HUDEP-2 (cell line): ENCODE data around the gene GPX1.
A peak's percentile ranks its signal among the peaks of the same experiment; 100 is the strongest.
"Not testable (repeated sequence)": the region's sequence is repeated elsewhere in the genome, so short reads cannot be mapped to it uniquely, and the experiment has no call there.

Experiments
- DNase-seq, 76 experiments: peaks; one replicate each; lab custom pipeline; 2025; ENCODE audit not compliant: unreplicated experiment in 76 of 76; lab: John Stamatoyannopoulos, UW

GPX1 gene

DNA sequence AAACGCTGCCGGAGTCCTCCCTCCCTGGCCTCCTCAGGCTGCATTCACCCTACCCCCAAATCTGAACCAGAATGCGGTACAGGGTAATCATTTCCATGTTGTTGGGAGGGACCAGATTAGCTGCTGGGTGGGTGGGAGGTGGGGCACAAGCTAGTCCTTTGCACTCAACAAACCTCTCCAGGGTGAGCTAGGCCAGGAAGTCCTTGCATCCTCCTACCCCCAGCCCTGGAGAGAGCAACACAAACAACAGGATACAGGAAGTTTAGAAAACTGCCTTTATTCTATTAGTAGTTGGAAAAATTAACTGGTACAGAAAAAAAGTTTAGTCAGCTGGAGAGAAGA lies 702 bp upstream of the GPX1 start:
- DNase-seq: peak in 8 of 76 experiments; percentile 23 to 51 (median 42)

DNA sequence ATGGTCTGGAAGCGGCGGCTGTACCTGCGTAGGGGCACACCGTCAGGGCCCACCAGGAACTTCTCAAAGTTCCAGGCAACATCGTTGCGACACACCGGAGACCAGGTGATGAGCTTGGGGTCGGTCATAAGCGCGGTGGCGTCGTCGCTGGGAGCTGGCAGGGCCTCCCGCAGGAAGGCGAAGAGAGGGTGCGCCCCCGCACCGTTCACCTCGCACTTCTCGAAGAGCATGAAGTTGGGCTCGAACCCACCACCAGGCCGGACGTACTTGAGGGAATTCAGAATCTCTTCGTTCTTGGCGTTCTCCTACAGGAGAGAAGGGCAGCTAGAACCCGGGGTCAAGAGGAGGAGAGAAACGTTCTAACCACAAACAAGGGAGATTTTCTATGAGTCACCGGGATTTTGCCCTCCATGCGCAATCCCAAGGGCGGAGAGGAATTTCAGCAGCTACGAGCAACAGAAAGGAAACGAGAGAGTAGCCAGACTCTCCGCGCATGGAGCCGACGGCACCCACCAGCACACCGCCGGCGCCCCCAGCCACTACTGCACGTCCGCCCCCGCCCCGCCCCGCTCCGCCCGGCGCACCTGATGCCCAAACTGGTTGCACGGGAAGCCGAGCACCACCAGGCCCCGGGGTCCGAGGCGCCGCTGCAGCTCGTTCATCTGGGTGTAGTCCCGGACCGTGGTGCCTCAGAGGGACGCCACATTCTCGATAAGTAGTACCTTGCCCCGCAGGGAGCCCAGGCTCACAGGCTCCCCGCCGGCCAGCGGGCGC lies 523 bp downstream of the GPX1 start:
- peak in 10 of 76 experiments; percentile 1 to 36 (median 20) for DNase-seq

DNA sequence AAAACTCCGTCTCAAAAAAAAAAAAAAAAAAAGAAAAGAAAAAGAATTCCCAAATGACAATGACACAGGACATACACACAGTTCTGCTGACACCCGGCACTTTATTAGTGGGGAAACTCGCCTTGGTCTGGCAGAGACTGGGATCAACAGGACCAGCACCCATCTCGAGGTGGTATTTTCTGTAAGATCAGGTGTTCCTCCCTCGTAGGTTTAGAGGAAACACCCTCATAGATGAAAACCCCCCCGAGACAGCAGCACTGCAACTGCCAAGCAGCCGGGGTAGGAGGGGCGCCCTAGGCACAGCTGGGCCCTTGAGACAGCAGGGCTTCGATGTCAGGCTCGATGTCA lies 1.1 kb downstream of the GPX1 start:
- not testable (repeated sequence) for DNase-seq

DNA sequence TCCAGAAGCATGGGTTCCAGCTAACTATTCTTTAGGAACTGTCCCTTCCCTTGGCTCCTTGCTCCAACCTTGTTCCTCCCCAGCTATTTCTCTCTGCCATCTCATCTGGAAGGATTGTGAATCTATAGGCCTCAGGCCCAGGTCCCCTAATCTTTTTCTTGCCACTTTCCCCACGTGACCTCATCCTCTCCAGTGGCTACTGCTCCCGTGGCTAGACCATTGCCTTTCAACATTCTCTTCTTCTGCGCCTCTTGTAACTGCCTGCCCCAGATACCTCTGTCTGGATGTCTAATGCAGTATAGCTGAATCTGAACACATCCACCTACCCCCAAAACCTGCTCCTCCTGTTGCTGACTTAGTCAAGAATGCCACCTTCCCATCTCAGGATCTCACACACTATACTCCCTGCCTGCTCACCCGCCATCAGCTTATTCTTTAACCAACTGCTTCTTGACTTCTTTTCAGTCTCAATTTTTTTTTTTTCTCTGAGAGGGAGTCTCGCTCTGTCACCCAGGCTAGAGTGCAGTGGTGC lies 5.2 kb downstream of the GPX1 start:
- no peak for DNase-seq

DNA sequence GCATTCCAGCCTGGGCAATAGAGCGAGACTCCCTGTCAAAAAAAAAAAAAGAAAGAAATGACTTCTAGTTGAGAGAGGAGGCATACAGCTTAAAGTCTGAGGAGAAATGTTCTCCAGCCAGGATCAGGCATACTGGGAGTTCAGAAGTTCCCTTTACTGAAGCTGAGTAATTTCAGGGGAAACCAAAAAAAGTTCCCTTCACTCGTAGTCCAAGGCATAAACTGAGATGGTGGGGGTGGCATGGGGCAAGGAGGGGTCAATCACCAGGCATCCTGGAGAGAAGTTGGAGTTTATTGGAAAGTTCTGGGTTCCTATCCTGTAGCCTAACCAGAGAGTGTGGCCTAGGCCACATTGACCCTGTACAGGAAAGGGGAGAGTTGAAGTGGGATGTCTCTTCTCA lies 5.9 kb downstream of the GPX1 start:
- DNase-seq: no peak

DNA sequence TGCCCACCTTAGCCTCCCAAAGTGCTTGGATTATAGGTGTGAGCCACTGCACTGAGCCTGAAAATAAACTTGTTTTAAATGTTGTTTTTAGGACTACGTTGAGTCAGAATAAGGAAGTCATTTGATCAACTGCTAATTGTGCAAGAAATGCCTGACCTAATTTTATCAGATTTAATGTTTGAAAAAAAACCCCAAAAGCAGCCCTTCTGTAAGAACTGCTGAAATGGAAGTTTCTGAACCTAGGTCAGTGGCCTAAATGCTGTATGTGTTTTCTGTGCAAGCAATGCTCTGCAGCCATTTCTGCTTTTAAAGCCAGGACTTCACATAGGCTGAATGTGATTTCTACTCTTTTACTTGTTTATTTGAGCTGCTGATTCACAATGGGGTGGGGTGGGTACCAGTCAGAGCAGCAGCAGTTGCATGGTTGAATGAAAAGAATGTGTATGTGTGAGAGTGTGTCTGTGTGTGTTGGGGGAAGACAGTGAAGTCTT lies 6.6 kb downstream of the GPX1 start:
- DNase-seq: no peak

DNA sequence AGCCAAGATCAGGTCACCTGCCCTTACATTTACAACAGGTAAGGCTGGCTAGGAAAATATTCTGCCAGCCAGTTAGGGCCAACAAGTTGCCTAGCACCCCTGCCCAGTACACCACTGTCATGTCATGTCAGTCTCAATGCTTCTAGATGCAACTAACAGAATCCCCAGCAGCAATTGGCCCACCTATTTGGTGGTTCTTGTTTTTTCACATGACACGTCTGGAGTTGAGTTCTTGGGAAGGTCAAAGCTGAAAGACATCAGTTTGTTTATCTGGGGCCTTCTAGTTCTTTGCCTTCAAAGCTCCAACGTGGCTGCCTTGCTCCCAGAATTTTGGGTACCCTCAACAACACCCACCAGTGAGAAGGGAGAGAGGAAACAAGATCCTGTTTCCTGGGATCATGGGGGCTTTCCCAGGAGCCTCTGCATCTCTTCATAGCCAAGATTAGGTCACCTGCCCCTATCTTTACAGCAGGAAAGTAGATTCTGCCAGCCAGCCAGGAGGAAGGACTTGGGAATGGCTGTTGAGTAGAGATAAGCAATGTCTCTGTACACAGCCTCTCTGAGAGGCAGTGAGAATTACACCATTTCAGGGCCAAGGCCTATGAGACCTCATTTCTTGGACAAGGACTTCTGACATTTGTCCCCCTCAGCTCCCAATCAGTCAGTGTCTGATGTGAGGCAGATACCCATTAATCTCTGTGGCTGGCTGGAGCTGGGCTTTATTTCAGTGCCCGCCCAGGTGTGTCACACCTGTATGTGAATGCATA lies 8.6 kb downstream of the GPX1 start:
- peak in 70 of 76 experiments; percentile 13 to 82 (median 54) for DNase-seq

DNA sequence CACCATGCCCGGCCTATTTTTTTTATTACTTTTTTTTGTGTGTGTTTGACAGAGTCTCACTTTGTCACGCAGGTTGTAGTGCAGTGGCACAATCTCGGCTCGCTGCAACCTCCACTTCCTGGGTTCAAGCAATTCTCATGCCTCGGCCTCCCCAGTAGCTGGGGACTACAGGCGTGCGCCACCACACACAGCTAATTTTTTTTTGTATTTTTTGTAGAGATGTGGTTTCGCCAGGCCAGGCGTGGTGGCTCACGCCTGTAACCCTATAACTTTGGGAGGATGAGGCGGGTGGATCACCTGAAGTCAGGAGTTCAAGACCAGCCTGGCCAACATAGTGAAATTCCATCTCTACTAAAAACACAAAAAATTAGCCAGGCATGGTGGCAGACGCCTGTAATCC lies 9.8 kb downstream of the GPX1 start:
- not testable (repeated sequence) for DNase-seq

DNA sequence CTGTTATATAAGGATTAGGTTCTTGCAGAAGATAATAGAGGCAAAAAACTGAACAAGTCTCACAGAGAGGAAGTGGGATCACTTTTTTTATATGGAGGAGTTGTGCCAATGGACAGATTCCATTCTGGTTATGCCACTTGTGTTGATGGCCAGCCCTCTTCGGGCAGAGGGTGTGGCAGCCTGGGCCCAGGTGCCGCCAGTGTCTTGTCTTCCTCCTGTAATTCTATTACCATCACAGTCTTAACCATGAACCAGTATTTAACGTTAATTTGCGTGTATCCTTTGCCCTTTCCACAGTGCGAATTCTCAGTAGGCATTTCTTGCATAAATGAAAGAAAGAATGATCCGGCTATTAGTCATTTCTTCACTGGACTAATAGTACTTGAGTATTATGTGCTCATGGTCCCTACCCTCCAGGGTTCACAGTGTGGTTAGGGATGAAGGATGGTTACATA lies 11.3 kb downstream of the GPX1 start:
- no peak for DNase-seq

DNA sequence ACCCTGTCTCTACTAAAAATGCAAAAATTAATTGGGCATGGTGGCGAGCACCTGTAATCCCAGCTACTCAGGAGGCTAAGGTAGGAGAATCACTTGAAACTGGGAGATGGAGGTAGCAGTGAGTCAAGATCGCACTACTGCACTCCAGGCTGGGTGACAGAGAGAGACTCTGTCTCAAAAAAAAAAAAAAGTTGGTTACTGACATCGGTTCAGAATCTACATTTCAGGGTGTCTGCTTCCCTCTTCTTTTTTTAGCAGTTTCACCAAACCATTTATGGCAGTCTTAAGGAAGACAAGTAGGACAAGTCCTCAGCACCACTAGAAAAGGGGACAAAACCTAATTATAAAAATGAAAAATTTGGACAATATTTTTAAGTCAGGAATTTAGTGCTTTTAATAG lies 15.0 kb downstream of the GPX1 start:
- DNase-seq: no peak

DNA sequence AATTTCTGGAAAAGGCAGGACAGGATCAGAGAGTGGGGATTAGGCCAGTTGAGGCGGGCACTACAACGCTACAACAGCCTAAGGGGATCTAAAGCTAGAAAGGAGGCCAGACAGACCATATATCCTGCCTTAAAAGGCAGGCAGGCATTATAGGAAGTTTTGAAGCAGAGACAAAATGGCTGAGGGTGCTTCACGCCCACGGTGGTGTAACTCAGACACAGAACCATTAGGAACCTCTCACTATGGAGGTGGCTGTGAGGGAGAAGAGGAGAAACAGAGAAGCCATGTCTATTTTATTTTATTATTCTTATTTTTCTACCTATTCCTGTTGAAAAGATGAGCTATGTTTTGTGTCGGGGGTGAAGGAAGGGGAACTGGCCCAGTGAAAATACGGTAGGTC lies 16.2 kb downstream of the GPX1 start:
- no peak for DNase-seq

DNA sequence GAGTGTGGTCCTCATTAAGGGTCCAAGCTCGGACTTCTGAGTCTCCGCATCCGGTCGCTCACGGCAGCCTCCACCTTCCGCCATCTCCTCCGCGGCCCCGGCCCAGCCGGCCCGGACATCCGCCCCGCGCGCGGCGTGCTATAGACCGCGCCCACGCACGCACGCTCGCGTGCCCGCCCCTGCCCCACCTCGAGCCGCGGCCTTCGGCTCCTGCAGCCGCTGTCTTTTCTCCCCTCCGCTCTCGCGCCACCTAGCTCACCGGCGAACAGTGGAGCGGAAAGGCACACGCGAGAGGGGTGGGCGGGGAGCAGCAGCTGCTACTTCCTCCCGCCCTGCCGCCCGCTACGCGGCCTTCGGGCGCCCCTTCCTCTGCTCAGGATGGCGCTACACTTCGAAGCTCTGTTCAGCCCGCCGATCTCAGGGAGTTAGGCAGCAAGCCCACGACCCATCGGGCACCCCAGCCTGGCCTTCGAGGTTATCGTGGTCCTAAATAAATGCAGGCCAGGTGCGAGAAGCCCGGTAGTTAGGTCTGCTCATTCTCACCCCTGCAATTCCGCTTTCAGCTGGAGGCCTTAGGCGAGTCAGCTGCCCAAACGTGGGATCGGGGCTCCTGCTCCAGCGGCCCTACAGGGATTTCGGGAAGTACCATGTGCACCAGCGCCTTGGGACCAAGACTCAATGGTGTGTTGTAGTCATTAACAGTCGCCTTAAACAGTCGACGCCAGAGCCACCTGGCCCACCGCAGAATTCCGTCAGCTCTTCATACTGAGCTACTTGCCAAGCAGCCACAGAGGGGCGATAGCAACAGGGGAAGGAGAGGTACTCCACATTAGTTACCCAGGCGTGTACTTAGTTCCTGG lies 18.0 kb downstream of the GPX1 start, which contains the start of gene USP4:
Gene USP4, minus strand, starts transcription at position 113 of the 860 bp plus-strand sequence. Its CDS starts 29 bp downstream, at position 84.
- DNase-seq: peak; percentile 61 to 94 (median 86)

DNA sequence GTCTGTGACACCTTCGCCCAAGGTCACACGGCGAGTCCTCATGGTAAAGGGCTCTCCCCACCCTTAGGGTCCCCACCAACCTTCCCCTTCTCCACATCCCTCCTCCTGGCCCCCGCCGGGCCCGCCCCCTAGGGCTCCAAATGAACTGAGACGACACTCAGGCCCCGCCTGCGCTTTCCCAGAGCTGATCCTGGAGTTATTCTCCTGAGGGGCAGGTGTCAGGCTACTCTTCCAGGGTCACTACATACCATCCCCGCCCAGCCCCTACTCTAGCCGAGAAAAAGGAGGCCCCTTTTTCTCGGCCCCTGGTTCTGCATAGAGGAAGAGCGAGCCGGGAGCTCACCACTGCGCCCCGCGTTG lies 18.6 kb downstream of the GPX1 start:
- DNase-seq: peak in 3 of 76 experiments; percentile 18 to 45 (median 37)

DNA sequence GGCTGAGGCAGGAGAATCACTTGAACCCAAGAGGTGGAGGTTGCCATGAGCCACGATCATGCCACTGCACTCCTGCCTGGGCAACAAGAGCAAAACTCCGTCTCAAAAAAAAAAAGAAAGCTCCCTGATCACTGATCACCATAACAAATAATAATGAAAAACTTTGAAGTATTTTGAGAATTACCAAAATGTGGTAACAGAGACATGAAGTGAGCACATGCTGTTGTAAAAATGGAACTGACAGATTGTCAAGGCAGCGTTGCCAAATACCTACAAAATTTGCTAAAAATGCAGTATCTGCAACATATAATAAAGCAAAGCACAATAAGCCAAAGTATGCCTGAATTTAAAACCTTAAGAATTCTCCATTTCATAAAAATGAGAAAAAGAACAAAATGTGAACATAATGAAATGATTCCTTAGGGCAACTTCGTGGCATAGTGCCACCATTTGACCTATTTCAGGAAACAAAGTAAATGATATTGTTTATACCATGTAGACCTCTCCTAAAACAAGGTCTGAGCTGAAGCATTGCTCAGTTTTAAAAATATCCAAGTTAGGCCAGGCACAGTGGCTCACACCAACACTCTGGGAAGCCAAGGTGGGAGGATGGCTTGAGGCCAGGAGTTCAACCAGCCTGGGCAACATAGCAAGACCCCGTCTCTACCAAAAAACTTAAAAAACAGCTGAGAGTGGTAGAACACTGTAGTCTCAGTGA lies 24.1 kb downstream of the GPX1 start:
- no peak for DNase-seq

DNA sequence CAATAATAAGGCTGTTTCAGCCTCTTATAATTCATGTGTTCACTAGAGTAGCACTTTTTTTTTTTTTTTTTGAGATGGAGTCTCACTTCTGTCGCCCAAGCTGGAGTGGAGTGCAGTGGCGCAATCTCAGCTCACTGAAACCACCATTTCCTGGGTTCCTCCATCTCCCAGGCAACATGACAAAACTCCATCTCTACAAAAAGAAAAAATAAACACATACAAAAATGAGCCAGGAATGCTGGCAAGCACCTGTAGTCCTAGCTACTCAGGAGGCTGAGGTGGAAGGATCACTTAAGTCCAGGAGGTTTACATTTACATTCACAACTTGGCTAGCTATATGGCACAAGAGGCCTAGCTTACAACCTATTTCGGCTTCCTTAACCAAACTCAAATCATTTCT lies 25.1 kb downstream of the GPX1 start:
- DNase-seq: no peak

DNA sequence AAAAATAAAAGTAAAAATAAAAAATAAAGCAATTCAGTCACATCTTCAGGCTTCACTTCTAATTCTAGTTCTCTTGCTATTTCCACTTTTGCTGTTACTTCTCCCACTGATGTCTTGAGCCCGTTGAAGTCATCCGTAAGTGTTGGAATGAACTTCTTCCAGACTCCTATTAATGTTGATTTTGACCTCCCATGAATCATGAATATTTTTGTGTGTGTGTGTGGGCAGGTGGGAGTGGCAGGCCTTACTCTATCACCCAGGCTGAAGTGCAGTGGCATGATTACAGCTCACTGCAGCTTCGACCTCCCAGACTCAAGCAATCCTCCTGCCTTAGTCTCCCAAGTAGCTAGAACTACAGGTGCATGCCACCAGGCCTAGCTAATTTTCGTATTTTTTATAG lies 29.0 kb downstream of the GPX1 start:
- DNase-seq: no peak

DNA sequence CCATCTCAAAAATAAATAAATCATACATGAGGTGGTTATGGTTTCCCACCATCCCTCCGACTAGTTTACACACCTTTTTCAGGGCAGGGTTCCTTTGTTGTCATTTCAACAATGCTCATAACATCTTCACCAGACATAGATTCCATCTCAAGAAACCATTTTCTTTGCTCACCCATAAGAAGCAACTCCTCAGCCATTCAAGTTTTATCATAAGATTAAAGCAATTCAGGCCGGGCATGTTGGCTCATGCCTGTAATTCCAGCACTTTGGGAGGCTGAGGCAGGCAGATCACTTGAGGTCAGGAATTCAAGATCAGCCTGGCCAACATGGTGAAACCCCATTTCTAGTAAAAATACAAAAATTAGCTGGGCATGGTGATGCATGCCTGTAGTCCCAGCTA lies 29.8 kb downstream of the GPX1 start:
- not testable (repeated sequence) for DNase-seq

DNA sequence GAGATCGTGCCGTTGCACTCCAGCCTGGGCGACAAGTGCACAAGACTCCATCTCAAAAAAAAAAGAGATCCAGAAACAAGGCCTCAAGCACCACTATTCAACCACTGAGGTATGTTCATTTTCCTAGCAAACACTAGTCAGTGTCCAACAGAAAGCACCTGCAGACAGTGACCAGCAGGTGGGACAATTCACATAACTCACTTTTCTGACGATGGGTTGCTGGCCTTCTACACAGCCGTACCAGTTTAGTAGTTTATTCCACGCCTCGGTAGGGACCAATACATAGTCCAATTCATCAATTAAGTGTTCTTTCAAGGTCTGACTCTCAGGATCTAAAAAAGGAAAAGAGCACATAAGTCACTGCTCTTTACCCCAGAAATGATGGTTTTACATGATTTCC lies 30.7 kb downstream of the GPX1 start:
- no peak for DNase-seq

DNA sequence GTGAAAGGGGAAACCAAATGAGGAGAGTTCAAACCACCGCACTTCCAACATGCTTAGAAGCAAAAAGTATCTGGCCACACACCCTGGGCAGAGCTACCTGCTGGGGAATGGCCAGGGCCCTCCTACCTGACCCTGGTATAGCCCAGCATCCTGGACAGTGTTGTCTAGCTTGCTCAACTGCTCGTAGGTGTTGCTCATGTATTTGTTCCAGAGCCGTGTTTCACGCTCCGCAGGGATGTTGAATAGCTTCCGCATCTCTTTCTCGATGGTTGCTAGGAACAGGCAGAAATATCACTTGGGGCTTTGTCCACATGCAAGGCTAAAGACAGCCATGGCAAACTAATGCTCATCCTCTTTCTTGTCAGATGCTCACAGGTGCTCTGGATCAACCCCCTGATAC lies 33.4 kb downstream of the GPX1 start:
- no peak for DNase-seq
